HEK293 (cell line): ENCODE data around the gene PRSS22.
A peak's percentile ranks its signal among the peaks of the same experiment; 100 is the strongest.

Source experiments
- EGR2 ChIP-seq: fragments of 450-650 bp; formaldehyde crosslinking; IDR thresholded peaks from 2 replicates; pipeline ENCODE4 v1.5.1; 2016; ENCODE audit warnings: low read depth, missing biosample characterization, missing genetic modification characterization
- INSM2 ChIP-seq: fragments of 450-650 bp; formaldehyde crosslinking; IDR thresholded peaks from 2 replicates; pipeline ENCODE4 v1.5.1; 2016; ENCODE audit warnings: missing biosample characterization, missing genetic modification characterization
- KLF7 ChIP-seq: fragments of 450-650 bp; formaldehyde crosslinking; IDR thresholded peaks from 2 replicates; pipeline ENCODE4 v1.5.1; 2016; ENCODE audit warnings: missing biosample characterization, missing genetic modification characterization, borderline replicate concordance
- KLF9 ChIP-seq: fragments of 450-650 bp; formaldehyde crosslinking; IDR thresholded peaks from 2 replicates; pipeline ENCODE4 v1.5.1; 2016; ENCODE audit warnings: missing biosample characterization, missing genetic modification characterization, low read depth
- PBX3 ChIP-seq: sonication (generic); formaldehyde crosslinking; IDR thresholded peaks from 2 replicates; pipeline ENCODE4 v1.8.1; 2022; ENCODE audit warnings: mild to moderate bottlenecking, moderate library complexity, missing genetic modification reagents
- PRDM10 ChIP-seq: fragments of 450-650 bp; formaldehyde crosslinking; IDR thresholded peaks from 2 replicates; pipeline ENCODE4 v1.5.1; 2016; ENCODE audit warnings: missing biosample characterization, missing genetic modification characterization
- PRDM2 ChIP-seq: fragments of 450-650 bp; formaldehyde crosslinking; IDR thresholded peaks from 2 replicates; pipeline ENCODE4 v1.5.1; 2016; ENCODE audit warnings: missing biosample characterization, missing genetic modification characterization, borderline replicate concordance
- SCRT2 ChIP-seq: fragments of 450-650 bp; formaldehyde crosslinking; IDR thresholded peaks from 2 replicates; pipeline ENCODE4 v1.5.1; 2016; ENCODE audit warnings: missing biosample characterization, missing genetic modification characterization
- ZBTB17 ChIP-seq: fragments of 450-650 bp; formaldehyde crosslinking; IDR thresholded peaks from 2 replicates; pipeline ENCODE4 v1.5.1; 2016; ENCODE audit warnings: missing biosample characterization, missing genetic modification characterization
- ZBTB6 ChIP-seq: fragments of 450-650 bp; formaldehyde crosslinking; IDR thresholded peaks from 2 replicates; pipeline ENCODE4 v1.5.1; 2017; ENCODE audit warnings: missing biosample characterization, missing genetic modification characterization
- ZFP41 ChIP-seq: fragments of 450-650 bp; formaldehyde crosslinking; IDR thresholded peaks from 2 replicates; pipeline ENCODE4 v1.5.1; 2016; ENCODE audit warnings: missing biosample characterization, missing genetic modification characterization, borderline replicate concordance
- ZNF157 ChIP-seq: fragments of 450-650 bp; formaldehyde crosslinking; IDR thresholded peaks from 2 replicates; pipeline ENCODE4 v1.5.1; 2016; ENCODE audit warnings: missing biosample characterization, missing genetic modification characterization
- ZNF280D ChIP-seq: fragments of 450-650 bp; formaldehyde crosslinking; IDR thresholded peaks from 2 replicates; pipeline ENCODE4 v1.5.1; 2016; ENCODE audit warnings: missing biosample characterization, missing genetic modification characterization
- ZNF362 ChIP-seq: fragments of 450-650 bp; formaldehyde crosslinking; IDR thresholded peaks from 2 replicates; pipeline ENCODE4 v1.5.1; 2016; ENCODE audit warnings: missing biosample characterization, missing genetic modification characterization
- ZNF366 ChIP-seq: fragments of 450-650 bp; formaldehyde crosslinking; conservative IDR thresholded peaks from 2 replicates; pipeline ENCODE4 v1.5.1; 2016; ENCODE audit warnings: missing biosample characterization, missing genetic modification characterization
- ZNF37A ChIP-seq: fragments of 450-650 bp; IDR thresholded peaks from 2 replicates; pipeline ENCODE4 v1.5.1; 2018; ENCODE audit warnings: missing biosample characterization, missing genetic modification characterization
- ZNF426 ChIP-seq: fragments of 450-650 bp; formaldehyde crosslinking; IDR thresholded peaks from 2 replicates; pipeline ENCODE4 v1.5.1; 2017; ENCODE audit warnings: missing biosample characterization, missing genetic modification characterization, mild to moderate bottlenecking, inconsistent platforms, moderate library complexity
- ZNF549 ChIP-seq: fragments of 450-650 bp; IDR thresholded peaks from 2 replicates; pipeline ENCODE4 v1.5.1; 2018; ENCODE audit warnings: missing biosample characterization, missing genetic modification characterization, mild to moderate bottlenecking, inconsistent platforms, moderate library complexity
- ZNF610 ChIP-seq: fragments of 450-650 bp; formaldehyde crosslinking; IDR thresholded peaks from 2 replicates; pipeline ENCODE4 v1.5.1; 2016; ENCODE audit warnings: missing biosample characterization, missing genetic modification characterization, borderline replicate concordance
- ZNF664 ChIP-seq: fragments of 450-650 bp; formaldehyde crosslinking; IDR thresholded peaks from 2 replicates; pipeline ENCODE4 v1.5.1; 2016; ENCODE audit warnings: missing biosample characterization, missing genetic modification characterization

PRSS22 gene

GRCh38 chr16:2835638-2836493 lies 22.1 kb downstream of the PRSS22 start (continued):
- no peak for TF ChIP-seq PRDM2
- peak; percentile 64 for TF ChIP-seq PRDM10 (tag by site-specific recombination)
- no peak for TF ChIP-seq ZNF426 (tag by site-specific recombination)
- TF ChIP-seq EGR2 = no peak; the same call in 1 of the 2 replicates
- TF ChIP-seq ZBTB6 (tag by site-specific recombination) = no peak
- no peak for TF ChIP-seq PBX3
- 0 out of 2 replicates have a peak, but pooled peaks have one; percentile 23 for TF ChIP-seq ZNF362 (tag by site-specific recombination)
- TF ChIP-seq KLF7 = no peak
- no peak for TF ChIP-seq ZNF610 (tag by site-specific recombination)
- TF ChIP-seq ZNF37A (tag by site-specific recombination) = no peak
- TF ChIP-seq ZBTB17 (tag by site-specific recombination) = peak; percentile 58
- no peak for TF ChIP-seq ZNF280D (tag by site-specific recombination)
- no peak for TF ChIP-seq ZNF549 (tag by site-specific recombination)
- peak; percentile 86 for TF ChIP-seq ZNF366 (tag by site-specific recombination)
- no peak for TF ChIP-seq ZNF664 (tag by site-specific recombination)
- no peak for TF ChIP-seq SCRT2 (tag by site-specific recombination)
- peak; percentile 87; the same call in 1 of the 2 replicates for TF ChIP-seq INSM2 (tag by site-specific recombination)
- TF ChIP-seq ZFP41 (tag by site-specific recombination) = no peak
- TF ChIP-seq ZNF157 (tag by site-specific recombination) = no peak
- TF ChIP-seq KLF9 (tag by site-specific recombination) = no peak
